IMR-90 (cell line): ENCODE data around the gene CDCP1. TPM values are rescaled to one million over a fixed set of nuclear protein-coding genes. Genes with fewer than 3 reads are reported as not detected.

ENCODE experiments used
- ATAC-seq: fragments of 200-7000 bp; cut with Tn5 transposase; 2 replicates; pipeline ENCODE4 v1.9.1; 2020; ENCODE audit warnings: low read depth, mild to moderate bottlenecking, moderate library complexity
- BruUV-seq: library from RNA; stranded (reverse); fragments of 400-500 nt; replicated peaks from 2 replicates; lab custom pipeline; 2021; lab: Mats Ljungman, UMichigan
- CTCF ChIA-PET: fragments of 300-600 bp; formaldehyde crosslinking; extraction: SDS; loops from one replicate; lab custom pipeline; 2021; ENCODE audit warnings: antibody characterized with exemption; lab: Yijun Ruan, JAX
- POLR2A ChIA-PET: fragments of 300-600 bp; sonication (Branson Sonifier 250); formaldehyde crosslinking; loops from one replicate; lab custom pipeline; 2022; ENCODE audit warnings: antibody characterized with exemption; ENCODE audit not compliant: unreplicated experiment; lab: Charles Lee
- DNase-seq: peaks from one replicate; pipeline ENCODE4 v3.0.0; 2013
- H2AFZ ChIP-seq: replicated peaks from 2 replicates; pipeline ENCODE3; 2013; ENCODE audit warnings: low read length, mild to moderate bottlenecking; ENCODE audit not compliant: poor library complexity
- H2AK5ac ChIP-seq: 2 replicates; pipeline ENCODE4 v1.6.1; 2013; ENCODE audit warnings: low read depth, low read length, inconsistent platforms
- H2AK9ac ChIP-seq: replicated peaks from 2 replicates; pipeline ENCODE3; 2013; ENCODE audit warnings: mild to moderate bottlenecking, low read depth, low read length, moderate library complexity; ENCODE audit not compliant: poor library complexity
- H2BK120ac ChIP-seq: 2 replicates; pipeline ENCODE4 v1.6.1; 2013; ENCODE audit warnings: low read depth, low read length, inconsistent platforms
- H2BK15ac ChIP-seq: 3 replicates; pipeline ENCODE4 v1.6.1; 2013; ENCODE audit warnings: low read depth, low read length, inconsistent platforms
- H2BK20ac ChIP-seq: 2 replicates; pipeline ENCODE4 v1.6.1; 2013; ENCODE audit warnings: low read depth, mild to moderate bottlenecking, inconsistent platforms, low read length, moderate library complexity
- H2BK5ac ChIP-seq: 2 replicates; pipeline ENCODE4 v1.6.1; 2013; ENCODE audit warnings: mild to moderate bottlenecking, low read depth, low read length, inconsistent platforms; ENCODE audit not compliant: poor library complexity, severe bottlenecking
- H3K14ac ChIP-seq: replicated peaks from 2 replicates; pipeline ENCODE4 v1.6.1; 2013; ENCODE audit warnings: low read depth, low read length, inconsistent platforms
- H3K18ac ChIP-seq: 2 replicates; pipeline ENCODE4 v1.6.1; 2013; ENCODE audit warnings: low read depth, low read length, control low read depth
- H3K23ac ChIP-seq: 2 replicates; pipeline ENCODE4 v1.6.1; 2013; ENCODE audit warnings: low read depth, low read length, inconsistent platforms
- H3K27ac ChIP-seq: 2 replicates; pipeline ENCODE4 v1.5.1; 2013; ENCODE audit warnings: mild to moderate bottlenecking, control low read depth, low read length; ENCODE audit not compliant: insufficient read depth
- H3K27me3 ChIP-seq: 2 replicates; pipeline ENCODE4 v1.6.1; 2013; ENCODE audit warnings: low read length; ENCODE audit not compliant: control insufficient read depth, insufficient read depth
- H3K36me3 ChIP-seq: 2 replicates; pipeline ENCODE4 v1.6.1; 2013; ENCODE audit warnings: low read length, mixed read lengths; ENCODE audit not compliant: control insufficient read depth, insufficient read depth
- H3K4ac ChIP-seq: 2 replicates; pipeline ENCODE4 v1.6.1; 2013; ENCODE audit warnings: low read depth, low read length, inconsistent platforms
- H3K4me1 ChIP-seq: 2 replicates; pipeline ENCODE4 v1.6.1; 2013; ENCODE audit warnings: low read length, mixed read lengths; ENCODE audit not compliant: control insufficient read depth, insufficient read depth
- H3K4me2 ChIP-seq: 2 replicates; pipeline ENCODE4 v1.6.1; 2013; ENCODE audit warnings: low read depth, mild to moderate bottlenecking, control low read depth, low read length, moderate library complexity
- H3K4me3 ChIP-seq: 2 replicates; pipeline ENCODE4 v1.5.1; 2013; ENCODE audit warnings: low read depth, mild to moderate bottlenecking, control low read depth, low read length, moderate library complexity; ENCODE audit not compliant: insufficient read depth
- H3K56ac ChIP-seq: 2 replicates; pipeline ENCODE4 v1.6.1; 2013; ENCODE audit warnings: low read length, inconsistent platforms; ENCODE audit not compliant: insufficient read depth; ENCODE audit errors: extremely low read depth
- H3K79me1 ChIP-seq, 2 experiments: 2 replicates each; pipeline ENCODE4 v1.6.1; 2013; ENCODE audit warnings: low read length in 2 of 2, inconsistent platforms in 1 of 2, low read depth in 1 of 2
- H3K9ac ChIP-seq: 2 replicates; pipeline ENCODE4 v1.6.1; 2013; ENCODE audit warnings: low read depth, low read length, control low read depth
- H3K9me1 ChIP-seq: 2 replicates; pipeline ENCODE4 v1.6.1; 2013; ENCODE audit warnings: low read length, inconsistent platforms; ENCODE audit not compliant: insufficient read depth
- H3K9me3 ChIP-seq: 2 replicates; pipeline ENCODE4 v1.6.1; 2013; ENCODE audit warnings: low read length; ENCODE audit not compliant: control insufficient read depth, insufficient read depth
- H4K20me1 ChIP-seq: 2 replicates; pipeline ENCODE4 v1.6.1; 2013; ENCODE audit warnings: low read length, inconsistent platforms; ENCODE audit not compliant: insufficient read depth
- H4K5ac ChIP-seq: 2 replicates; pipeline ENCODE4 v1.6.1; 2013; ENCODE audit warnings: mild to moderate bottlenecking, low read depth, low read length, control low read depth
- H4K8ac ChIP-seq, 2 experiments: 2 replicates each; pipeline ENCODE4 v1.6.1; 2013; ENCODE audit warnings: low read depth in 2 of 2, low read length in 2 of 2, control low read depth in 1 of 2, inconsistent platforms in 1 of 2
- H4K91ac ChIP-seq: 2 replicates; pipeline ENCODE4 v1.6.1; 2013; ENCODE audit warnings: low read depth, low read length, inconsistent platforms; ENCODE audit not compliant: insufficient read depth
- BHLHE40 ChIP-seq: fragments of 150-350 bp; IDR thresholded peaks from 2 replicates; pipeline ENCODE4 v1.6.1; 2016; ENCODE audit warnings: mild to moderate bottlenecking, low read depth, low read length
- CEBPB ChIP-seq: IDR thresholded peaks from 2 replicates; pipeline ENCODE4 v1.6.1; 2012; ENCODE audit warnings: low read depth, low read length, improper control_type of control experiment
- ELK1 ChIP-seq: fragments of 150-350 bp; IDR thresholded peaks from 2 replicates; pipeline ENCODE4 v1.6.1; 2016; ENCODE audit warnings: low read depth, mild to moderate bottlenecking, low read length, moderate library complexity, borderline replicate concordance
- FOS ChIP-seq: fragments of 150-350 bp; IDR thresholded peaks from 2 replicates; pipeline ENCODE4 v1.6.1; 2016; ENCODE audit warnings: low read depth, low read length
- MAFK ChIP-seq: IDR thresholded peaks from 2 replicates; pipeline ENCODE4 v1.6.1; 2012; ENCODE audit warnings: low read depth, low read length, improper control_type of control experiment
- MAZ ChIP-seq: IDR thresholded peaks from 2 replicates; pipeline ENCODE4 v1.6.1; 2012; ENCODE audit warnings: low read depth, mild to moderate bottlenecking, low read length, improper control_type of control experiment, moderate library complexity, borderline replicate concordance
- MXI1 ChIP-seq: IDR thresholded peaks from 2 replicates; pipeline ENCODE4 v1.6.1; 2012; ENCODE audit warnings: low read depth, mild to moderate bottlenecking, low read length, moderate library complexity, borderline replicate concordance
- NFE2L2 ChIP-seq: fragments of 150-350 bp; IDR thresholded peaks from 2 replicates; pipeline ENCODE4 v1.6.1; 2016; ENCODE audit warnings: low read depth, mild to moderate bottlenecking, low read length
- POLR2A ChIP-seq: IDR thresholded peaks from 2 replicates; pipeline ENCODE4 v1.6.1; 2012; ENCODE audit warnings: mild to moderate bottlenecking, low read depth, low read length
- RAD21 ChIP-seq: IDR thresholded peaks from 2 replicates; pipeline ENCODE4 v1.6.1; 2012; ENCODE audit warnings: low read length, improper control_type of control experiment
- RCOR1 ChIP-seq: IDR thresholded peaks from 2 replicates; pipeline ENCODE4 v1.6.1; 2012; ENCODE audit warnings: mild to moderate bottlenecking, low read length, improper control_type of control experiment; ENCODE audit not compliant: insufficient replicate concordance
- RFX5 ChIP-seq: IDR thresholded peaks from 2 replicates; pipeline ENCODE4 v1.8.0; 2012; ENCODE audit warnings: low read depth, mild to moderate bottlenecking, low read length, moderate library complexity
- SMC3 ChIP-seq: fragments of 150-350 bp; IDR thresholded peaks from 2 replicates; pipeline ENCODE4 v1.6.1; 2016; ENCODE audit warnings: low read depth, mild to moderate bottlenecking, antibody characterized with exemption, low read length, moderate library complexity
- WGBS, 2 experiments: methylation state at CpG; one replicate each; pipeline versions ENCODE4 v1.1.5 to v1.1.7; 2013; ENCODE audit warnings: missing lambda C conversion rate in 2 of 2; ENCODE audit not compliant: insufficient read length in 1 of 2; ENCODE audit errors: extremely low coverage in 2 of 2; 5-methylcytosine and 5-hydroxymethylcytosine counted together
- dilution Hi-C: fragments of 300-500 bp; cut with HindIII; formaldehyde crosslinking; loops from one replicate; pipeline ENCODE4 v1.14.3; 2018; ENCODE audit warnings: low sequenced_read_pairs; ENCODE audit not compliant: unreplicated experiment
- in situ Hi-C: fragments of 300-500 bp; cut with MboI; formaldehyde crosslinking; loops from 3 replicates; pipeline ENCODE4 v1.14.3; 2019; ENCODE audit warnings: low sequenced_read_pairs, inconsistent platforms, mixed read lengths
- intact Hi-C: fragments of 100-400 bp; cut with micrococcal nuclease; formaldehyde crosslinking; loops from 2 replicates; pipeline ENCODE4 v1.10.0; 2022
- polyA plus RNA-seq, 3 experiments: library from polyadenylated mRNA; depleted of rRNA; stranded (reverse); fragments of >200 nt; gene quantifications; 2 replicates each; pipeline ENCODE4 v1.2.3, GENCODE V29; 2012; ENCODE audit warnings: low replicate concordance in 1 of 3
- total RNA-seq: library from RNA; depleted of rRNA; stranded (reverse); fragments of >200 nt; gene quantifications from 2 replicates; pipeline ENCODE4 v1.2.3, GENCODE V29; 2012
- TF ChIP-seq, protein P1 (sequence below): conservative IDR thresholded peaks from 2 replicates; pipeline ENCODE4 v1.5.1; 2012; ENCODE audit warnings: mild to moderate bottlenecking, low read depth, low read length, improper control_type of control experiment
- TF ChIP-seq, protein P2 (sequence below): fragments of 150-350 bp; IDR thresholded peaks from 2 replicates; pipeline ENCODE4 v1.6.1; 2017; ENCODE audit warnings: mild to moderate bottlenecking, antibody characterized with exemption, low read length, low read depth

CDCP1 gene
- total and polyA plus RNA-seq, 2 of the 4 experiments (the other 2 are of a cell fraction), result 2.5 to 3.8 TPM

DNA sequence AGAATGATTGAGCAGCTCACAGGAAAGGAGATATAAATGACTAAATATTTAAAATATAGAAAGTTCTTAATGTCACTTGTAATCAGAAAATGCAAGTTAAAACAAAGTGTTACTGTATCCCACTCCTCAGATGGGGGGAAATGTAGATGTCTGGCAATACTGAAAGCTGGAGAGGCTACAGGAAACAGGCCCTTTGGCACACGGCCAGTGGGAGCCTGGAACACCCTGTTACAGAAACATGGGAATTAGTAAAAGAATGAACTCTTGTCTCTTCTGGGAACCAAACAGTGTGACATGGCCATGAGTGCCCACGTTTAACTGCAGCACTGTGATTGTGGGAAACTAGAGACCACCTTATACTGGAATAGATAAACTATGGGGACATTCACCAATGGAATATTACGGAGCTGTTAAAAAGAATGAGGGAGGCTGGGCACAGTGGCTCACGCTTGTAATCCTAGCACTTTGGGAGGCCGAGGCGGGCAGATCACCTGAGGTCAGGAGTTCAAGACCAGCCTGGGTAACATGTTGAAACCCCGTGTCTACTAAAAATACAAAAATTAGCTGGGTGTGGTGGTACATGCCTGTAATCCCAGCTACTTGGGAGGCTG lies 50.2 kb downstream of the CDCP1 start:
- POLR2A ChIA-PET, result no interaction called here
- no peak for DNase-seq
- TF ChIP-seq MXI1, result no peak
- no peak for TF ChIP-seq NFE2L2
- TF ChIP-seq BHLHE40, result no peak
- TF ChIP-seq RAD21, result no peak
- no peak for TF ChIP-seq POLR2A
- no peak for TF ChIP-seq RFX5
- no peak for TF ChIP-seq CEBPB
- TF ChIP-seq, protein P1, sequence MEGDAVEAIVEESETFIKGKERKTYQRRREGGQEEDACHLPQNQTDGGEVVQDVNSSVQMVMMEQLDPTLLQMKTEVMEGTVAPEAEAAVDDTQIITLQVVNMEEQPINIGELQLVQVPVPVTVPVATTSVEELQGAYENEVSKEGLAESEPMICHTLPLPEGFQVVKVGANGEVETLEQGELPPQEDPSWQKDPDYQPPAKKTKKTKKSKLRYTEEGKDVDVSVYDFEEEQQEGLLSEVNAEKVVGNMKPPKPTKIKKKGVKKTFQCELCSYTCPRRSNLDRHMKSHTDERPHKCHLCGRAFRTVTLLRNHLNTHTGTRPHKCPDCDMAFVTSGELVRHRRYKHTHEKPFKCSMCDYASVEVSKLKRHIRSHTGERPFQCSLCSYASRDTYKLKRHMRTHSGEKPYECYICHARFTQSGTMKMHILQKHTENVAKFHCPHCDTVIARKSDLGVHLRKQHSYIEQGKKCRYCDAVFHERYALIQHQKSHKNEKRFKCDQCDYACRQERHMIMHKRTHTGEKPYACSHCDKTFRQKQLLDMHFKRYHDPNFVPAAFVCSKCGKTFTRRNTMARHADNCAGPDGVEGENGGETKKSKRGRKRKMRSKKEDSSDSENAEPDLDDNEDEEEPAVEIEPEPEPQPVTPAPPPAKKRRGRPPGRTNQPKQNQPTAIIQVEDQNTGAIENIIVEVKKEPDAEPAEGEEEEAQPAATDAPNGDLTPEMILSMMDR, result no peak
- TF ChIP-seq MAZ, result no peak
- TF ChIP-seq, protein P2, sequence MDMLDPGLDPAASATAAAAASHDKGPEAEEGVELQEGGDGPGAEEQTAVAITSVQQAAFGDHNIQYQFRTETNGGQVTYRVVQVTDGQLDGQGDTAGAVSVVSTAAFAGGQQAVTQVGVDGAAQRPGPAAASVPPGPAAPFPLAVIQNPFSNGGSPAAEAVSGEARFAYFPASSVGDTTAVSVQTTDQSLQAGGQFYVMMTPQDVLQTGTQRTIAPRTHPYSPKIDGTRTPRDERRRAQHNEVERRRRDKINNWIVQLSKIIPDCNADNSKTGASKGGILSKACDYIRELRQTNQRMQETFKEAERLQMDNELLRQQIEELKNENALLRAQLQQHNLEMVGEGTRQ, result no peak
- no peak for TF ChIP-seq RCOR1
- TF ChIP-seq SMC3, result no peak
- TF ChIP-seq FOS, result no peak
- TF ChIP-seq MAFK, result no peak
- TF ChIP-seq ELK1, result no peak

More for the DNA sequence above, 50.2 kb downstream of the CDCP1 start:
- intact Hi-C loops (no loop called here), in situ Hi-C loops (no loop called here), dilution Hi-C loops (no loop called here)
- Histone ChIP-seq H3K36me3 (peaks cover 2% of the 10 kb centered on the region; the same call in 1 of the 2 replicates), H3K9ac (no peak overlapping the region), H3K4me3 (no peak overlapping the region), H2AK9ac (no peak overlapping the region), H3K27me3 (no peaks in the 10 kb centered on the region), H3K4ac (no peak overlapping the region), H2AFZ (no peak overlapping the region), H2BK5ac (no peak overlapping the region), H3K9me3 (peaks cover under 1% of the 10 kb centered on the region), H2BK15ac (peak overlapping the region; percentile 81; the same call in 1 of the 3 replicates), H2BK20ac (peak overlapping the region; percentile 58; the same call in 1 of the 2 replicates), H3K18ac (no peak overlapping the region), H3K27ac (no peak overlapping the region), H3K79me1 (peaks cover 0 to 5% of the 10 kb centered on the region in 2 experiments; a peak in 2 of 4 replicates), H4K91ac (no peak overlapping the region), H3K23ac (no peak overlapping the region), H3K4me2 (no peak overlapping the region), H4K20me1 (no peaks in the 10 kb centered on the region), H2BK120ac (no peak overlapping the region), H3K9me1 (peaks cover 5% of the 10 kb centered on the region), H2AK5ac (peak overlapping the region; percentile 57), H4K8ac (no peak overlapping the region; a peak in 1 of 4 replicates), H3K14ac (0 out of 2 replicates have a peak overlapping the region, but pooled peaks have one; percentile 42), H3K56ac (no peak overlapping the region), H3K4me1 (peaks cover 12% of the 10 kb centered on the region), H4K5ac (no peak overlapping the region)
- CTCF ChIA-PET, result interaction anchor here (0.6 kb wide), 1 partner anchor 114 kb away, joined by 7 read pairs; no protein-coding TSS in a partner anchor
- WGBS, 2 experiments, result 90% methylated on average over 4 of the region's 7 CpGs; no CpG with 5 or more reads in 1 of the 2 experiments
- ATAC-seq, result no peak
- no TSS peak for BruUV-seq
